Measurements from ENCODE around the gene DBH.
A peak's percentile ranks its signal among the peaks of the same experiment; 100 is the strongest.

DBH gene

DNA sequence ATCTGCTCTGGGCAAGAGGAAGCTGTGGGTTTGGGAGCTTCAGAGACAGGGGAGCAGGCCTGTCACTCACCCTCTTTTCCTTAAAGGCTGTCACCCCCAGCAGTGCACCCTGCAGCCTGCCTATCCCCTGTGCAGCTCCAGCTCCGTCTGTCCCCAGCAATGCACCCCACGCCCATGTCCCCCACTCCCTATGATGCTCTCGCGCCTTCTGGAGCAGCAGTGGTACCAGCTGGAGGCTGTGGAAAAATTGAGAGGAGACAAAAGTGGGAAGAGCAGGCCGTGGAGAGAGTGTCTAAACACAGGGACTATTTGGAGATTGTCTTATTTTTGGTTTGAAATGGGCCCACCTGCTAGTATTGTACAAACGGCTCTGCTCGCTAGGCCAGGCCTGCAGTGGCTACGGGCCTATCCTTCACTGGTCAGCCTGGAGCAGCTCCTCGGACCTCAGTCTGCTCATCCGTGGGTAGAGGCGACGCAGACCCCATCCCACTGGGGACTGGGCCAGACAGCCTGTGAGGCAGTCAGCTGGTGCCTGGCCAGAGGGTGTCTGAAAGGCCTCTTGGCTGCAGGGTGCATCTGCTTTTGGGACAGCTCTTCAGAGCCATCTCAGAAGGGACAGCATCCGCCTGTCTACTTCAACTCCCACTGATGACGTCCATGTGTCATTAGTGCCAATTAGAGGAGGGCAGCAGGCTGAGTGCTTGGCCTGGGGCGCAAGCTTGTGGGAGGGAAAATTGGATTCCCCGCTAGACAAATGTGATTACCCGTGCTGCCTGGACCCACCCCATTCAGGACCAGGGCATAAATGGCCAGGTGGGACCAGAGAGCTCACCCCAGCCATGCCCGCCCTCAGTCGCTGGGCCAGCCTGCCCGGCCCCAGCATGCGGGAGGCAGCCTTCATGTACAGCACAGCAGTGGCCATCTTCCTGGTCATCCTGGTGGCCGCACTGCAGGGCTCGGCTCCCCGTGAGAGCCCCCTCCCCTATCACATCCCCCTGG, at the start of gene DBH:
TSS of gene DBH (plus strand) at position 831 of the 999 bp plus-strand sequence. CDS start at position 840, 9 bp downstream.
- peak within 1 kb of the TSS in 10 of 11 experiments; percentile 7 to 97 (median 82); a peak in 17 of 22 replicates for H3K4me2 ChIP-seq
- peaks cover 17 to 65% (median 44%) of the 10 kb centered on the region in 10 experiments for H3K4me1 ChIP-seq
- H3K27ac ChIP-seq = no peak within 1 kb of the TSS
- no peaks in the 10 kb centered on the region for H3K36me3 ChIP-seq
- no peak within 1 kb of the TSS for H3K4me3 ChIP-seq
- no peak for TF ChIP-seq Cebpa-rat (IDR thresholded peaks at IDR 0.05)
- H3K9me3 ChIP-seq (replicated peaks in 1 of 11) = no peaks in the 10 kb centered on the region
- H3K27me3 ChIP-seq = peaks cover 0 to 15% (median 0%) of the 10 kb centered on the region in 11 experiments; a peak in 3 of 22 replicates
- no peak within 1 kb of the TSS for H3K9ac ChIP-seq
- H4K20me1 ChIP-seq = peaks cover 0 to 26% (median 0%) of the 10 kb centered on the region in 11 experiments; a peak in 5 of 22 replicates

DNA sequence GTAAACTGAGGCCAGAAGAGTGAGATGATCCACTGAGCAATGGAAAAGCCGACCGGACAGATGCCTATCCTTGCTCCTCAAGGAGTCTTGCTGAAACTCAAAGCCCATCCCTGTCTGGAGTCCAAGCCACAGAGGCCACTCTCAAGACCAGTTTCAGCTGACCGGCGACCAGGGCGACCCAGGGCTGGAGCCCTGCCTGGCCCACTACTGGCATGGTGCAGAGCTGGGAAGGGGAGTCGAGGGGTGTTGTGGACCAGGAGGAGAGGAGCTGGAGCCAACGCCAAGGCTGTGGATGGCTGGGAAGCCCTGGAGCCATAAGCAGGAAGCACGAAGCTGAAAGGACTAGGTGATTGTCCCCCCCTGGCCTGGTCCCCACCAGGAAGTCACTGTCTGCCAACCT, 49.1 kb upstream of the DBH start:
- Histone ChIP-seq H3K4me3 (no peak overlapping the region), H3K4me2 (peak overlapping the region in 8 of 11 experiments; percentile 83 to 99 (median 96); a peak in 16 of 22 replicates), H3K27me3 (peaks cover 0 to 48% (median 0%) of the 10 kb centered on the region in 11 experiments; a peak in 8 of 22 replicates), H3K4me1 (peaks cover 44 to 89% (median 79%) of the 10 kb centered on the region in 10 experiments), H3K9me3 (replicated peaks in 1 of 11) (peaks cover 6 to 11% (median 9%) of the 10 kb centered on the region in 11 experiments; a peak in 18 of 22 replicates), H3K36me3 (no peaks in the 10 kb centered on the region), H4K20me1 (peaks cover 0 to 63% (median 0%) of the 10 kb centered on the region in 11 experiments; a peak in 3 of 22 replicates), H3K27ac (peak overlapping the region in 6 of 11 experiments; percentile 9 to 99 (median 93); a peak in 9 of 22 replicates), H3K9ac (peak overlapping the region in 5 of 11 experiments; percentile 67 to 93 (median 88); a peak in 5 of 22 replicates)
- no peak for TF ChIP-seq Cebpa-rat (IDR thresholded peaks at IDR 0.05)

DNA sequence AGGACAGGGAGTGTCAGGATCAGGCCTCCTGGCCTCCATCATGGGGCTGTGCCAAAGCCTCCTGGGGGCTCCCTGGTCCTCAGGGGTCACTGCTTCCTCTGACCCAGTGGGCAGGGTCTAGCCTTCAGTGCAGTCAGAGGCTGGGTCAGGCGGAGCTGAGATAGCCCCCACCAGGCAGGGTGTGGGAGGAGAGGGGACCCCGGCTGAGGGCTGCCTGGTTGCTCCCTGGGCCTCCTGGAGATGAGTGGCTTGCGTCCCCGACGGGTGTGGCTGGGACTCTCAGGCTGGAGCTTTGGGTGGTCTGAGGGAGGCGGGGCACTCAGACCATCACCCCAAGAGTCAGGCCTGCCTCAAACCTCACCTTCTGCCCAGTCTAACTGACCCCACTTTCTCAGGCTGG, 48.7 kb upstream of the DBH start:
- Histone ChIP-seq H3K4me3 (no peak overlapping the region), H3K27me3 (peaks cover 0 to 44% (median 0%) of the 10 kb centered on the region in 11 experiments; a peak in 8 of 22 replicates), H3K9ac (peak overlapping the region in 4 of 11 experiments; percentile 81 to 93 (median 88); a peak in 3 of 22 replicates), H3K9me3 (replicated peaks in 1 of 11) (peaks cover 6 to 11% (median 9%) of the 10 kb centered on the region in 11 experiments; a peak in 18 of 22 replicates), H3K4me2 (peak overlapping the region in 7 of 11 experiments; percentile 88 to 99 (median 98); a peak in 14 of 22 replicates), H4K20me1 (peaks cover 0 to 61% (median 0%) of the 10 kb centered on the region in 11 experiments; a peak in 3 of 22 replicates), H3K4me1 (peaks cover 40 to 85% (median 75%) of the 10 kb centered on the region in 10 experiments), H3K27ac (peak overlapping the region in 6 of 11 experiments; percentile 9 to 99 (median 93); a peak in 8 of 22 replicates), H3K36me3 (no peaks in the 10 kb centered on the region)
- no peak for TF ChIP-seq Cebpa-rat (IDR thresholded peaks at IDR 0.05)

DNA sequence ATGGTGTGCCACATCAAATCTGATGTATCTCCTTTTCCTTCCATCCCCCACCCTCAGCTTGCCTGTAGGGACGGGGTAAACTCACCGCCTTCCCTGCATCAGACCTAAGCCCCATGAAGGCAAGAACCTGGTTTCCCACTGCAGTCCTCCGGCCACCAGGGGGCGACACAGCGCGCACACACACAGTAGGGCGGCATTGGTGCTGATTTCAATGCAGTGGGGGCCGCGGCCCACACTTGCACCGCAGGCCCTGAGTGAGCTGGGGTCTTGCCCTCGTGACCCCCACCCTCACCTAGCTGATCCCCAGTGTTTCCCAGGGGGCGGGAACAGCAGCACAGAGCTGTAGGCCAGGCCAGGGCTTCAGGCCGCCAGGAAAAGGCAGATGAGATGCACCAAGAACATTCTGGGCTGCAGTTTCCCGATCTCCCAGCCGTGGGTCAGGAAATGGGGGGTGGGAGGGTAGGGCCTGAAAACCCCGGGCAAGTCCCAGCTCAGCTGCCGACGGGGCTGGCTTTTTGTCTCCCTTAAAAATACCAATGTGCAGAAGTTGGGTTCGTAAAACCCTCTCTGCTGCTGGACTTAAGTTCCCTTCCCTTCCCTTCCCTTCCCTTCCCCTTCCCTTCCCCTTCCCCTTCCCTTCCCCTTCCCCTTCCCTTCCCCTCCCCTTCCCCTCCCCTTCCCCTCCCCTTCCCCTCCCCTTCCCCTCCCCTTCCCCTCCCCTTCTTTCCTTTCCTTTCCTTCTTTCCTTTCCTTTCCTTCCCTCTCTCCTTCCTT, 46.5 kb upstream of the DBH start:
- H3K27ac ChIP-seq = no peak overlapping the region
- TF ChIP-seq Cebpa-rat (IDR thresholded peaks at IDR 0.05) = no peak
- peak overlapping the region in 3 of 11 experiments; percentile 15 to 34 (median 27); a peak in 3 of 22 replicates for H3K4me2 ChIP-seq
- H3K27me3 ChIP-seq = peaks cover 0 to 23% (median 0%) of the 10 kb centered on the region in 11 experiments; a peak in 7 of 22 replicates
- no peak overlapping the region for H3K4me3 ChIP-seq
- peaks cover 0 to 40% (median 0%) of the 10 kb centered on the region in 11 experiments; a peak in 4 of 22 replicates for H4K20me1 ChIP-seq
- no peaks in the 10 kb centered on the region for H3K36me3 ChIP-seq
- H3K9me3 ChIP-seq (replicated peaks in 1 of 11) = peaks cover 6 to 11% (median 9%) of the 10 kb centered on the region in 11 experiments; a peak in 18 of 22 replicates
- no peak overlapping the region for H3K9ac ChIP-seq
- peaks cover 19 to 64% (median 54%) of the 10 kb centered on the region in 10 experiments for H3K4me1 ChIP-seq

DNA sequence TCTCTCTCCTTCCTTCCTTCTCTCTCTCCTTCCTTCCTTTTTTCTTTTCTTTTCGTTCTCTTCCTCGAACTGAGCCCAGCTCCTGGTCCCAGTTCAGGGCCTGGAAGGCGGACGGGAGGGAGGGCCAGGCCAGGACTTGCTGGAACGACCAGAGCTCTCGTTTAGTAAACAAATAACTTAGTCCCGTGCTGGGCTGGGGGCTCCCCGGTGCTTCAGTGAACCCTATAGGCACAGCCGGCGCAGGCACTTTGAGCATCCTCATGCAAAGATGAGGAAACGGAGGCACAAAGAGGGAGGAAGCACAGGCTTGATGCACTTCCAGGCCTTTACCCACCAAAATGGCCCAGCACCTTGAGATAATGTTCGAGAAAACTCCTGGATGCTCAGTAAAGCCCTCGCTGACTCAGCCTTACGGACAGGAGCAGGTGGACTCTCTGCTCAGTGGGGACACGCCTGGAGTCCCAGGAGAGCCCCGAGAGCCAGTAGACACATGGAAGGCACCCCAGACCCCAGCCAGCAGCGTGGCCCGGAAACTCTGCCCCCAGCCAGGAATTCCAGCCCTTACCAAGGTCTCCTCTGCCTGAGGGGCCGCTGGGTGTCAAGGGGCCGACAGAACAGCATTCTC, 45.8 kb upstream of the DBH start:
- Histone ChIP-seq H3K4me1 (peaks cover 12 to 57% (median 47%) of the 10 kb centered on the region in 10 experiments), H3K4me3 (no peak overlapping the region), H3K4me2 (peak overlapping the region in 9 of 11 experiments; percentile 24 to 84 (median 68); a peak in 16 of 22 replicates), H3K27ac (peak overlapping the region in 2 of 11 experiments; percentile 44; a peak in 4 of 22 replicates), H4K20me1 (peaks cover 0 to 33% (median 0%) of the 10 kb centered on the region in 11 experiments; a peak in 4 of 22 replicates), H3K36me3 (no peaks in the 10 kb centered on the region), H3K9me3 (replicated peaks in 1 of 11) (peaks cover 6 to 11% (median 9%) of the 10 kb centered on the region in 11 experiments; a peak in 18 of 22 replicates), H3K9ac (peak overlapping the region in 3 of 11 experiments; percentile 31 to 56 (median 50); a peak in 3 of 22 replicates), H3K27me3 (peaks cover 0 to 16% (median 0%) of the 10 kb centered on the region in 11 experiments; a peak in 7 of 22 replicates)
- TF ChIP-seq Cebpa-rat (IDR thresholded peaks at IDR 0.05) = no peak

DNA sequence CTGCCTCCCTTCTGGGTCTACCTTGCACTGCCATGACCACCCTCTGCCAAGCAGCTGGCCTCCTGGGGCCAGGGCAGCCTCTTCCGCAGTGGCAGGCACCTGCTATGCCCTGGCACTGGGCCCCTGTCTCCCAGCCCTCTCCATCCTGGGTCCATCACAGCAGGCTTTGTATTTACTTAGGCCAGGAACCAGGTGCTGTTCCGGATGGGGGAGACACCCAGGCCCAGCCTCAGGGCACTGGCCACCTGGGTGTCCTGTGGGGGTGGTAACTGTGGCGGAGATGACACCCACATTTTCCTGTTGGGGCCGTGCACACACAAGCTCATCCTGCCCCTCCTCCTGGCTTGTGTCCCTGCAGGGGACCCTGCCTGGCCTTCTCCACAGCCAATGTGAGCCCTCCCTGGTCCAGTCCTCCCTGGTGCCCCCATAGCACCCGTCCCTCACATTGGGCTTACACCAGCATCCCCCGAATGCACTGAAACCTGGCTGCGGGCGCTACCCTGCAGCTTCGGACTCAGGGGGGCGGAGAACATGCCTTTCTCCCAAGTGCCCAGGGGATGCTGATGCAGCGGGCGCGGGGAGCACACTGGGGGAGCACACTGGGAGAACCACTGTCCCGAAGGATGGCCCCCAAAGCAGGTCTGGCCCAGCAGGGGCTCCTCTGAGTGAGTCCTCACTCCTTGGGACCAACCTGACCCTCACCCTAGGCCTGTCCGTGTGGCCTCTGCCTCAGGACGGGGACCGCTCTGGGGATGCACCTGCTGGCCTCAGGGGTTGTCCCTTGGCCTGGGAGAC, 44.9 kb upstream of the DBH start:
- H4K20me1 ChIP-seq = peaks cover 0 to 27% (median 0%) of the 10 kb centered on the region in 11 experiments; a peak in 4 of 22 replicates
- no peak for TF ChIP-seq Cebpa-rat (IDR thresholded peaks at IDR 0.05)
- peaks cover 10 to 20% (median 14%) of the 10 kb centered on the region in 11 experiments for H3K9me3 ChIP-seq (replicated peaks in 1 of 11)
- H3K4me1 ChIP-seq = peaks cover 2 to 47% (median 37%) of the 10 kb centered on the region in 10 experiments
- peaks cover 0 to 6% (median 0%) of the 10 kb centered on the region in 11 experiments; a peak in 5 of 22 replicates for H3K27me3 ChIP-seq
- H3K4me3 ChIP-seq = no peak overlapping the region; a peak in 1 of 20 replicates
- H3K9ac ChIP-seq = peak overlapping the region in 2 of 11 experiments; percentile 50 to 56; a peak in 4 of 22 replicates
- H3K36me3 ChIP-seq = 0 out of 22 replicates have a peak, but pooled peaks cover 0 to under 1% (median 0%) of the 10 kb centered on the region in 11 experiments
- peak overlapping the region in 2 of 11 experiments; percentile 44; a peak in 3 of 22 replicates for H3K27ac ChIP-seq
- H3K4me2 ChIP-seq = peak overlapping the region in 9 of 11 experiments; percentile 24 to 84 (median 68); a peak in 18 of 22 replicates

DNA sequence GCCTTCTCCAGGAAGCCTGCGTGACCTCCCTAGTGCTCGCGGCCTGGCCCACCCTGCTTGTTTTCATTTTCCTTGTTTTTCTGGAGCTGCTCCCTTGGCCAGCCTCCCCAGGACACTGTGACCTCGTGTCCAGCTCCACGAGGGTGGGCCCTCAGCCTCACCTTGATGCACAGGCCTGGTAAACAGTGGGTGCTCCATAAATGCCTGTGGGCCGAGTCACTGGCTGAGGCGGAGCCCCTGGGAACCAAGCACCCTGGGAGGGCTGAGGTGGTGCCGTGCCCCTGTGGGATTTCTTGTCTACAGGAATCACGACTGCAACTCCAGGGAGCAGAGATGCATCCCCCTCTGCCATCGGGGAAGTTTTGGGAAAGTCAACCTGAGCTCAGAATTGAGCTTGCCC, 44.2 kb upstream of the DBH start:
- Histone ChIP-seq H3K9ac (no peak overlapping the region), H3K9me3 (replicated peaks in 1 of 11) (peaks cover 16 to 27% (median 21%) of the 10 kb centered on the region in 11 experiments), H3K4me1 (peaks cover 0 to 40% (median 30%) of the 10 kb centered on the region in 10 experiments; a peak in 16 of 20 replicates), H4K20me1 (peaks cover 0 to 24% (median 0%) of the 10 kb centered on the region in 11 experiments; a peak in 3 of 22 replicates), H3K27me3 (no peaks in the 10 kb centered on the region), H3K27ac (no peak overlapping the region; a peak in 1 of 22 replicates), H3K4me2 (peak overlapping the region in 6 of 11 experiments; percentile 64 to 84 (median 74); a peak in 12 of 22 replicates), H3K4me3 (no peak overlapping the region), H3K36me3 (0 out of 22 replicates have a peak, but pooled peaks cover 0 to 3% (median 0%) of the 10 kb centered on the region in 11 experiments)
- TF ChIP-seq Cebpa-rat (IDR thresholded peaks at IDR 0.05) = no peak
